Measurements from ENCODE around the gene ARMC9.

The ARMC9 gene

DNA sequence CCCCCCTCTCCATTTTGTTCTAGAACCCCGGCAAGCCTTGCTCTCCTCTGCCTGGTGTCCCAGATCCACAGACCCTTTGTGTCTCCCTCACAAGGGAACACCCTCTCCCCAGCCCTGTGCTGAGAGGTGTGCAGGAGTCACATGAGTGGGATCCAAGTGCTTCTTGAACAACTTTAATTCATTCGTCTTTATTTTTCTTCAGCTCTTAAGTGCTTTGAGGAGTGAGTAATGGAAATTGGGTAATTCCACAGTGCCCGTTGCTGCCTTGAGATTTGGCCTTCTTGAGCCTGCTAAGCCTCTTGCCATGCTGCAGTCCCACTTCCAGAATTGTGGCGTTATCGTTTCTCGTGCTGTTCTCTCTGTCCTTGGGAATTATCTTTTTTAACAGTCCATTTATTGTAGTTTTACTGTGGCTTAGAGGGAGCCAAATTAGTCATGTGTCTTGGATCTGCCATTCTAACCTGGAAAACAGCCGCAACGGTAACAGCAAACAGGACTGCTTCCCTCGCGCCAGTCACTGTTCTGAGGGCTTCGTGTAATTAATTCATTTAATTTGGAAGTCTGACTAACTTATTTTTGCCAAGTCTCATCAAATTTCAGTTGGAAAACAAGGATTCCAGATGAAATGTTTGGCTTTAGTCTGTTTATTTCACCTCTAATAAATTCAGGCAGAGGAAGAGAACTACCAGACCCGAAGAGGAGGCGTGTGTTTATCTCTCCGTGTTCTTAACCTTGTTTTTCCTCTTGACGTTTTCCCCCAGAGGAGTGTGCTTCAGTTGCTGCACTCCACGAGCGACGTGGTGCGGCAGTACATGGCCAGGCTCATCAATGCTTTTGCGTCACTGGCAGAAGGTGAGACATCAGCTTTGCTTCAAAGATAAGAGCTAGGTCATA, 72.0 kb downstream of the ARMC9 start:
- H3K27me3 Mint-ChIP-seq = no peaks in the 10 kb centered on the region
- no peaks in the 10 kb centered on the region for H3K9me3 Mint-ChIP-seq
- H3K4me3 Mint-ChIP-seq = no peak overlapping the region
- no peaks in the 10 kb centered on the region for H3K4me1 Mint-ChIP-seq
- H3K27ac Mint-ChIP-seq (ENCODE audit: low read depth) = no peak overlapping the region
- DNase-seq (ENCODE audit: low spot score in 2 of 2) (no peak), ATAC-seq (replicated peaks; ENCODE audit: extremely low read depth, poor library complexity, severe bottlenecking) (no peak)
- H3K36me3 Mint-ChIP-seq (ENCODE audit: insufficient read depth) = no peaks in the 10 kb centered on the region

DNA sequence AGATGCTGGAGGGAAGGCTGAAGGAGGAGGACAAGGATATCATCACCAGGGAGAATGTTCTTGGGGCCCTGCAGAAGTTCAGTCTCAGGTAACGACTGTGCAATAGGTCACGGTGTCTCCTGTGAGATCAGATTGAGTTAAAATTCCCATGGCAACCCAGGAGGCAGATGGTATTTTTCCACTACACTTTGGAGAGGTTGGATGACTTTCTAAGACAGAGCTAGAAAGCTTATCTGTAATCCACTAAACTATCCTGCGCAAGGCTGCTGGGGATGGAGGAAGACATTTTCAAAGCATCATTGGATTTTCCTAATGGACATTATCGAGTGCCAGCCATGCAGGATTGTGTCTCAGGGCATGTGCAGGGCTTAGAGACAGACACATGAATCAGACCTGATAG, 74.6 kb downstream of the ARMC9 start:
- no peaks in the 10 kb centered on the region for H3K4me1 Mint-ChIP-seq
- no peak overlapping the region for H3K4me3 Mint-ChIP-seq
- DNase-seq (ENCODE audit: low spot score in 2 of 2) (no peak), ATAC-seq (replicated peaks; ENCODE audit: extremely low read depth, poor library complexity, severe bottlenecking) (no peak)
- no peaks in the 10 kb centered on the region for H3K27me3 Mint-ChIP-seq
- H3K9me3 Mint-ChIP-seq = no peaks in the 10 kb centered on the region
- H3K36me3 Mint-ChIP-seq (ENCODE audit: insufficient read depth) = no peaks in the 10 kb centered on the region
- no peak overlapping the region for H3K27ac Mint-ChIP-seq (ENCODE audit: low read depth)

DNA sequence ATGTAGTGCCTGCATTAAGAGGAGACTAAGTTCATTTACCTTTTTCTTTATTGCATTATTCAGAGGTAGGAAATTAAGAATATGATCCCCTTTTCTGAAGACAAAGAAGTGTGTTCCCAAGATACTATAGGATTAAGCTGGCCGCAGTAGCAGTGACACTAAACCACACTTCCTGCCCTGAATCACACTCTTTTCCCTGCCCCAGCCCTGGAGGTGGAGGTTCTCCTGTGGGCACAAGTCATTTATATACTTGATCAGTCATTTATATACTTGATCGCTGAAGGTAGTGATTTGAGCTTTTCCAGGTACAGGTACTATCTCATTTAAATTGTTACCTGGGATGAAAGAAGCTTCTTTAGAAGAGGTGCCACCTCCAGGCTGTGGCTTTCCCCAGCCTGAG, 78.6 kb downstream of the ARMC9 start:
- Mint-ChIP-seq H3K27ac (ENCODE audit: low read depth) (no peak overlapping the region), H3K27me3 (peaks cover 15% of the 10 kb centered on the region), H3K4me1 (no peaks in the 10 kb centered on the region), H3K9me3 (no peaks in the 10 kb centered on the region), H3K4me3 (no peak overlapping the region), H3K36me3 (ENCODE audit: insufficient read depth) (no peaks in the 10 kb centered on the region)
- ATAC-seq (replicated peaks; ENCODE audit: extremely low read depth, poor library complexity, severe bottlenecking) (no peak), DNase-seq (ENCODE audit: low spot score in 2 of 2) (no peak)

DNA sequence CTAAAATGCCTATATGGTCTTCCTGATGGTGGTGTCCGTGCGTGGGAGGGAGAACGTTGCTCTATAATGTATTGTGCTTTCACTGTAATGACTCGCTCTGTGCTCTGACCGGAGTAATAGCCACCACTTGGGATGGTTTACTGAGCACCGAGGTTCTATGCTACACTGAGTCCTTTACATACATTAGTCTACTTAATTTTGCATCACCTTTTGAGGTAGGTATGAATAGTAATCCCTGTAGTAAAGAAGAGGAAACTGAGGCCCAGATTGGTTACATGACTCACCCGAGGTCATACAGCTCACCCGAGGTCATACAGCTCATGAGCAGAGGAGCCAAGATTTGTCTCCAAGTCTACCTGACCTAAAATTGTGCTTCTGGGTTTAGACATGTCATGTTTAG, 79.5 kb downstream of the ARMC9 start:
- Mint-ChIP-seq H3K36me3 (ENCODE audit: insufficient read depth) (no peaks in the 10 kb centered on the region), H3K9me3 (no peaks in the 10 kb centered on the region), H3K4me3 (no peak overlapping the region), H3K27me3 (peaks cover 15% of the 10 kb centered on the region), H3K4me1 (no peaks in the 10 kb centered on the region), H3K27ac (ENCODE audit: low read depth) (no peak overlapping the region)
- DNase-seq (ENCODE audit: low spot score in 2 of 2) (no peak), ATAC-seq (replicated peaks; ENCODE audit: extremely low read depth, poor library complexity, severe bottlenecking) (no peak)

DNA sequence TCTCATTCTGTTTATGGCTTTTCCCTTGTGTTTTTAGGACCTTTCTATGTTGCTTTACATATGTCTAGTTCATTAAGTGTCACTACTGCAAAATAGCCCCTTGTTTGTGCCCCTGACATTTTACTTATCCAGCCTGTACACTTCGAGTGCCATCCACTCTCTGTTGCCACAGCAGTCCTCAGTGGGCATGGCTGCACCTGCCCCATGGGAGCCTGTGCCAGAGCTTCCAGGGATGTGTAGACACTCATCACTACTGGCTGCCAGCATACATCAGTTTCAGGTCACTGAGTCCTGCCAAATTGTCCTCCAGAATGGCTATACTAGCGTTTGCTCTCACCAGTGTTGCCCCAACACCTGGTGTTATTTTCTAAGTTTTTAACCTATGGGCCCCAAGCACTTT, 80.4 kb downstream of the ARMC9 start:
- Mint-ChIP-seq H3K27ac (ENCODE audit: low read depth) (no peak overlapping the region), H3K9me3 (no peaks in the 10 kb centered on the region), H3K36me3 (ENCODE audit: insufficient read depth) (no peaks in the 10 kb centered on the region), H3K27me3 (peaks cover 15% of the 10 kb centered on the region), H3K4me1 (no peaks in the 10 kb centered on the region), H3K4me3 (no peak overlapping the region)
- DNase-seq (ENCODE audit: low spot score in 2 of 2) (no peak), ATAC-seq (replicated peaks; ENCODE audit: extremely low read depth, poor library complexity, severe bottlenecking) (no peak)

DNA sequence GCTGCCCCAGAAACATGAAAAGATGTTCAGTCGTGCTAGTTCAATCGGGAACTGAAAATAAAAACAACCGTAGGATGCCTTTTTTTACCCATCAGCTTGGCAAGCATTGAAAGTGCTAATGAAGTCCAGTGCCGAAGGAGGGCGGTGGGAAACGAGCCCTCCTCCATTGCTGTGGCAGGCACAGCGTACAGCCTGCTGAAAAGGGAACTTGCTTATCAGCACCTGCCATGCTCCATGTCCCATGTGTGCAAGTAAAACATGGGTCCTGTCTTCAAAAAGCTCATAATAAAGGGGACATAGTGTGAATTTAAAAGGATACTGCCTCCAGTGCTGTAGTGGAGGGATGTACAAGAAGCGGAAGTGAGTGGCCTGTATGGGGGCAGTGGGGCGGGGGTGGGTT, 82.4 kb downstream of the ARMC9 start:
- no peaks in the 10 kb centered on the region for H3K36me3 Mint-ChIP-seq (ENCODE audit: insufficient read depth)
- H3K9me3 Mint-ChIP-seq = no peaks in the 10 kb centered on the region
- no peak overlapping the region for H3K4me3 Mint-ChIP-seq
- no peaks in the 10 kb centered on the region for H3K4me1 Mint-ChIP-seq
- peaks cover 15% of the 10 kb centered on the region for H3K27me3 Mint-ChIP-seq
- DNase-seq (ENCODE audit: low spot score in 2 of 2) = no peak
- no peak for ATAC-seq (replicated peaks; ENCODE audit: extremely low read depth, poor library complexity, severe bottlenecking)
- no peak overlapping the region for H3K27ac Mint-ChIP-seq (ENCODE audit: low read depth)

DNA sequence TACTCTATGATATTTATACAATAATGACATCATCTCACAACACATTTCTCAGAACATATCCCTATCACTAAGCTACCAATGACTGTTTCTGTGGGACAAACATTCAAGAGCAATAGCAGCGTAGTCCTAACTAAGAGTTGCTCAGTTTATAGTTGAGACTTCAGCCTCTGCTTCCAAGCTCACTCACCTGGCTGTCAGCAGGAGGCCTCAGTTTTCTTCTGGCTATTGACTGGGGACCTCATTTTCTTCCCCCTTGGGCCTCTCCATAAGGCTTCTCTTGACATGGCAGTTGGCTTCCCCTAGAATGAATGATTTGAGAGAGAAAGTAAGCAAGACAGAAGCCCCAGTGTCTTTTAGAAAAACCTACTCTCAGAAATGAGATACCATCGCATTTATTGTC, 85.9 kb downstream of the ARMC9 start:
- Mint-ChIP-seq H3K9me3 (no peaks in the 10 kb centered on the region), H3K4me1 (no peaks in the 10 kb centered on the region), H3K36me3 (ENCODE audit: insufficient read depth) (no peaks in the 10 kb centered on the region), H3K27ac (ENCODE audit: low read depth) (no peak overlapping the region), H3K4me3 (no peak overlapping the region), H3K27me3 (peaks cover 15% of the 10 kb centered on the region)
- DNase-seq (ENCODE audit: low spot score in 2 of 2) = no peak
- no peak for ATAC-seq (replicated peaks; ENCODE audit: extremely low read depth, poor library complexity, severe bottlenecking)

DNA sequence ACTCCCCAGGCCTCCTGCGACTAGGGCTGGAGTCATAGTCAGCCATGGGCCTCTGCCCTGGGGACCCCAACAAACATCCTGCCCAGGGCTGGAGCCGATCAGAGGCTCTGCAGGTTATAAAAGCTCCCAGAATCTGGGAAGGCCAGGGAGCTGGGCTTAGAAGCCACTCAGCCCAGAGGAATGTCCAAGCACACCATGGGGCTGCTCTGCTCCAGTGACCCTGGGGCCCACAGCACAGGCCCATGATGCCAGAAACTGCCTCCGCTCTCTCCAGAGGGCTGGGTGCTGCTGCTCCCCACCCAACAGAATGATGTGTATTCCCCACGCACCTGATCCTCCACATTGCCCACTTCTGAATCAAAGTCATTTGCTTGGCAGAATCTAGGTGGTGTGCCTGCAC, 88.5 kb downstream of the ARMC9 start:
- no peak overlapping the region for H3K27ac Mint-ChIP-seq (ENCODE audit: low read depth)
- H3K27me3 Mint-ChIP-seq = no peaks in the 10 kb centered on the region
- no peak for ATAC-seq (replicated peaks; ENCODE audit: extremely low read depth, poor library complexity, severe bottlenecking)
- no peaks in the 10 kb centered on the region for H3K36me3 Mint-ChIP-seq (ENCODE audit: insufficient read depth)
- no peak for DNase-seq (ENCODE audit: low spot score in 2 of 2)
- H3K4me3 Mint-ChIP-seq = no peak overlapping the region
- H3K9me3 Mint-ChIP-seq = no peaks in the 10 kb centered on the region
- no peaks in the 10 kb centered on the region for H3K4me1 Mint-ChIP-seq

DNA sequence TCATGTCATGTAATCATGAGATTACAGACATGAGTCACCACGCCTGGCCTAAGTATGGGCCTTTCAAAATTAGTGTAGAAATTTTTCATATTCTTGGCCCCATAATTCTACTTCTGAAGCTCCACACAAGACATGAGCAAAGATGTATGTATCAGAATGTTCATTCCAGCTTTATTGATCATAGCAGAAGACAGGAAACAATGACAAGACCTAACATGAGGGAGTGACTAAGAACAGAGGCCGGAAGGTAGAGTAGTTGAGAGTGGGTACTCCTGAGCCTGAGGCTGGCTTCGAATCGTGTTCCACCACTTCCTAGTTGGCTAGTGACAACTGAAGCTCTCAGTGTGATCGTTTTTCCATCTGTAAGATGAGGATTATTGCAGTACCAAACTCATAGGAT, 89.3 kb downstream of the ARMC9 start:
- Mint-ChIP-seq H3K4me3 (no peak overlapping the region), H3K4me1 (no peaks in the 10 kb centered on the region), H3K27me3 (no peaks in the 10 kb centered on the region), H3K9me3 (no peaks in the 10 kb centered on the region), H3K27ac (ENCODE audit: low read depth) (no peak overlapping the region), H3K36me3 (ENCODE audit: insufficient read depth) (no peaks in the 10 kb centered on the region)
- no peak for ATAC-seq (replicated peaks; ENCODE audit: extremely low read depth, poor library complexity, severe bottlenecking)
- no peak for DNase-seq (ENCODE audit: low spot score in 2 of 2)

DNA sequence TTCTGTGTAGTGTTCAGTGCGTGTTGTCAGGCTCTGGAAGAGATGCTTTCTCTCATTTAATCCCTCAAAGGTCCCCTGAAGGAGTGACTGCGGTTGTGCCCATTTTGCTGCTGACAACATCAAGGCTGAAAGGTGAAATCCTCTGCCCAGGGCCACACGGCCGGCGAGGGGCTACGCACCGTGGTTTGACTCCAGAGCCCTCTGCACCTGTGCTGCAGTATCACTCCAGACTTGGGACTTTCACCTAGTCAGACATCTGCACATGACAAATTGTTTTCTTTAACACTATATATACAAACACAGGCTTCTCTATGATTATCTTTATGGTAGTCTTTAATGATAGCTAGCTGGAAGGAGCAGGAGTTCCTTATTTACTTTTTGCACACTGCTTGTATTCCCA, 90.2 kb downstream of the ARMC9 start:
- DNase-seq (ENCODE audit: low spot score in 2 of 2) (no peak), ATAC-seq (replicated peaks; ENCODE audit: extremely low read depth, poor library complexity, severe bottlenecking) (no peak)
- no peaks in the 10 kb centered on the region for H3K27me3 Mint-ChIP-seq
- H3K4me1 Mint-ChIP-seq = no peaks in the 10 kb centered on the region
- no peak overlapping the region for H3K4me3 Mint-ChIP-seq
- H3K27ac Mint-ChIP-seq (ENCODE audit: low read depth) = no peak overlapping the region
- H3K9me3 Mint-ChIP-seq = no peaks in the 10 kb centered on the region
- H3K36me3 Mint-ChIP-seq (ENCODE audit: insufficient read depth) = no peaks in the 10 kb centered on the region

DNA sequence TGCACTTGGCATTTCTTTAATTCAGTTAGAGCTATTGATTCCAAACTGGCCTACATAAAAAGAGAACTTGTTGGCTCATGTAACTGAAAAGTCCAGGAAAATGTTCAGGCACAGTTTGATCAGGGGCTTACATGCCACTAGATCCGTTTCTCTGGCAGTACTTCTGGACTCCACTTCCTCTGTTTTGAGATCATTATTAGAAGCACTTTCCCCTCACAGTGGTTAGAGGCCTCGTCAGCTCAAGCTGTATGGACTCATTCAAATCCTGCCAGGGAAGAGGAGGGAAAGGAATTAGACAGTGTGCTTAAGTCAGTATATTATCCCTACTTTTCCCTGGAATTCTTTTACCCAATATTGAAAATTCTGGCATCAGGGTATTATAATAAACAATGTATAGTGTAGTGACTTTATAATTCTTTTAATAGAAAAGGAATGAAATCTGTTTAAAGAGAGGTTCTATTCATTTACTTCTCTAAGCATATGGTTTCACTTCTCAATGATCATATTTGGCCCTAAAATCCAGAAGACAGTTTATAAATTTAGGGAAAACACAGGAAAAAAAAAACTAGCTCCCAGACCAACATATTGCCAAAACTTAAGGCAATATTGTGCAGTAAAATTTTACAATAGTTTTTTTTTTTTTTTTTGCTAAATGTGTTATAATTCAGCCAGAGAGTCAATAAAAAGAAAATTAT, 92.0 kb downstream of the ARMC9 start:
- Mint-ChIP-seq H3K27me3 (no peaks in the 10 kb centered on the region), H3K9me3 (no peaks in the 10 kb centered on the region), H3K4me3 (no peak overlapping the region), H3K4me1 (no peaks in the 10 kb centered on the region), H3K27ac (ENCODE audit: low read depth) (no peak overlapping the region), H3K36me3 (ENCODE audit: insufficient read depth) (no peaks in the 10 kb centered on the region)
- DNase-seq (ENCODE audit: low spot score in 2 of 2) (no peak), ATAC-seq (replicated peaks; ENCODE audit: extremely low read depth, poor library complexity, severe bottlenecking) (no peak)

DNA sequence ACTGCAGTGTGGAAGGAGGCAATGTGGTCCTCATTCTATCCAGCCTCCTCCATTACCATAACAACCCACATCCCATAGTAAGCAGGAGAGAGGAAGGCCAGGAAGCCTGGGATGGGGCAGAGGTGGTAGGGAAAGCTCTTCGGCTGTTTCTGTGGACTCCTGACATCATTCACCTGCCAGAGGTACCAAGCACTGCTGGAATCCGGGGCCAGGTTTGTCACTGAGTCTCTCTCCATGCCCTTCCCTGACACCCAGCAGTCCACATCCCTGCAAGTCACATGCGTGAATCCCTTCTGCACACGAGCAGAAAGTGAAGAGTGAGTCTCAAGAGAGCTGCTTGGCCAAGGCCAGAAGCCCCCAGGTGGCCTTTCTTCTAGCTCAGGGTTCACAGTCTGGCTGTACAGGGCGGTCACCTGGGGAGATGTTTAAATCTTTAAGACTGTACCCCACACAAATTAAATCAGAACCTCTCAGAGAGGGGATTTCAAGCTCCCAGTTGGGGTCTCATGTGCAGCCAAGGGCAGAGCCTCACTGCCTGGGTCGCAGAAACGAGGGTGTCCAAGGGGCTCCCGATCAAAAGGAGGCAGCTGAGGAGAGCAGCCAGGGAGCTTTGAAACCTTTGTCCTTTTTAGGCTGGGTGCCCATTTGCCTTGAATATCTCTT, 94.2 kb downstream of the ARMC9 start:
- Mint-ChIP-seq H3K4me3 (no peak overlapping the region), H3K36me3 (ENCODE audit: insufficient read depth) (no peaks in the 10 kb centered on the region), H3K27me3 (no peaks in the 10 kb centered on the region), H3K27ac (ENCODE audit: low read depth) (no peak overlapping the region), H3K4me1 (no peaks in the 10 kb centered on the region), H3K9me3 (no peaks in the 10 kb centered on the region)
- no peak for DNase-seq (ENCODE audit: low spot score in 2 of 2)
- ATAC-seq (replicated peaks; ENCODE audit: extremely low read depth, poor library complexity, severe bottlenecking) = no peak

DNA sequence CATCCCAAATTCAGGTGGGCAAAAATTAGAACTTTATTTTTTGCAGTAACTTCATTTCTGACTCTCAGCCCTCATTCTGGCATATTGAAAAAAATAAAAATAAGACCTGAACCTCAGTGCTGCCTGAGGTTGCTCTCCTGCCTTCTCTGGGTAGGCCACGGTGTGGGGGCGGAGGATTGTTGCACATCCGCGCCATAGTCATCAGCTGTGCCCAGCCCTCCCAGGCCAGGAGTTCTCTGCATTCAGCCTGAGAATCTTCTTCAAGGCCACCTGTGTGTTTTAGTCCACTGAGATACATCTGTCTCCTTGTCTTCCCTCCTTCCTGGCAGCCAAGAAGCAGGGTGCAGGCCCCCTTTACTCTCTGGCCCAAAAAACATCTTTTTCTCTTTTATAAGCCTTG, 94.7 kb downstream of the ARMC9 start:
- Mint-ChIP-seq H3K9me3 (no peaks in the 10 kb centered on the region), H3K27ac (ENCODE audit: low read depth) (no peak overlapping the region)
- no peak for ATAC-seq (replicated peaks; ENCODE audit: extremely low read depth, poor library complexity, severe bottlenecking)

More for the DNA sequence above, 94.7 kb downstream of the ARMC9 start:
- no peaks in the 10 kb centered on the region for H3K27me3 Mint-ChIP-seq
- DNase-seq (ENCODE audit: low spot score in 2 of 2) = no peak
- H3K4me3 Mint-ChIP-seq = no peak overlapping the region
- H3K4me1 Mint-ChIP-seq = no peaks in the 10 kb centered on the region
- no peaks in the 10 kb centered on the region for H3K36me3 Mint-ChIP-seq (ENCODE audit: insufficient read depth)
